Jurkat, Clone E6-1 (cell line): ENCODE measurements around the gene ARHGAP9.
"Not testable (repeated sequence)": the region's sequence is repeated elsewhere in the genome, so short reads cannot be mapped to it uniquely, and the experiment has no call there.

ENCODE experiments used
- DNase-seq: peaks from one replicate; pipeline ENCODE4 v3.0.0-alpha.2; 2011; ENCODE audit warnings: low read depth, low spot score
- H3K4me3 ChIP-seq: 2 replicates; pipeline ENCODE4 v1.5.1; 2011; ENCODE audit warnings: mild to moderate bottlenecking, low read length, control low read depth, moderate library complexity

Gene ARHGAP9

DNA sequence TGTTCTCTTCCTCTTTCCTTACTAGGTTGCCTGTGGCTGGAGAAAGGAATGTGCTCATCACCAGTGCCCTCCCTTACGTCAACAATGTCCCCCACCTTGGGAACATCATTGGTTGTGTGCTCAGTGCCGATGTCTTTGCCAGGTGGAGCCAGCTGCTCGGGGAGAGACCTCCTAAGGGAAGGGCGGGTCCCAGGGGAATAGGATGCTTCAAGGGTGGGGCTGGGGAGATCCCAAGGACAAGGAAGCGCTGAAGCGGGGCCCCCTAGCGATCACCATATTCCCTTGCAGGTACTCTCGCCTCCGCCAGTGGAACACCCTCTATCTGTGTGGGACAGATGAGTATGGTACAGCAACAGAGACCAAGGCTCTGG, 18.5 kb upstream of the ARHGAP9 start:
- no peak for DNase-seq
- no peak overlapping the region for H3K4me3 ChIP-seq

DNA sequence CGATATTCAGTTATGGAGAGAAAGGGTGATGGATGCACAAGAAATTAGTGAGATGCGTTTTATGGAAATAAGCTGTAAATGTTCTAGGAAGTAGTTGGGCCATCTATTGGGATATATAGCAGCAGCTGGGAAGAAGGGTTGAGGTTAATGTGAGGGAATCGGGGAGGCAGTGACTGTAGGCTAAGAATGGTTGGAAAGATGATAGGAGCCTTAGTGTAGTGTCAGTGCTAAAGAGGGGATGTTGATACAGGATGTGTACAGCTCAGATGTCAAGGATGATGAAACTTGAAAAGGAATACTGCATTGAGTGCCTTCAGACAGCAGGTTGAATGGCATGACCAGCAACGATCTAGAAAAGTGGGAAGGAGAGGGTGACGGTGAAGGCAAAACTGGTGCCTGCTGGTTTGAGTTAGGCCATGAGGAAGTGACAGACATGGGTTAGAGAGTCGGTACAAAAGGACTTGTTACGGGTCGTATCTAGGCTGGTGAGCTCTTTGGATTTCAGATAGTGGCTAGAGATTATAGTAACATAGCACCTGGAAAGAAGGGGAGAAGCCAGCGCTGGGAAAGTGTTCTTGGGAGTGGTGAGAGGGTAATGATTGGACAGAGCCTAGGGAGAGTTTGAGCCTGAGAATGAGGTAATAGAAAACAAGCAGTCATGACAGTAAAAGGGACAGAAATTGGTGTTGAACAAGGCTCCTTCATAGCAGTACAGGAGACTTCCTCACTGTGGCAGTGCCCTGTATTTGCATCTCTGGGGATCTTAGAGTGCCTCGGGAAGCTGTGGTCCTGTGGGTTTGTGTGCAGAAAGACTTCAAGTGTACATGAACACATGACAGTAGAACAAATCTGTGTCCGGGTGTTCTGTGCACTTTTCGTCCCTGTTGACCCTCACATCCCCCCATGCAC, 17.8 kb upstream of the ARHGAP9 start:
- no peak for DNase-seq
- H3K4me3 ChIP-seq = no peak overlapping the region

DNA sequence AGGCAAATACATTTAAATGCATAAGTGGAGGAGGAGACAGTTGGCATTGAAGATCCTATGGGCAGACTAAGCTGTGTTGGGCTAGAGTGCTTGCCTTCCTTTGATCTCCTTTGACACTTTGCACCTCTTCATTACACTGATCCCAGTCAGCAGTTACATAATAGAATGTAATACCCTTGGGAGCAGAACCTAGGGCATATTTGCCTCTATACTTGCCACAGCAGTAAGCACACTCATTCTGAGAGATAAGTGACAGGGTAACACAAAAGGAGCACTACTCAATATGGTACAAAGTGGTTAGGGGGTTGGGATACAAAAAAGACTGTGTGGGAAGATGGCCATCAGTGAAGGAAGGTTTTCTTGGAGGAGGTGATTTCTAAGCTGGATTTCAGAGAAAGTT, 17.2 kb upstream of the ARHGAP9 start:
- no peak overlapping the region for H3K4me3 ChIP-seq
- DNase-seq = no peak

DNA sequence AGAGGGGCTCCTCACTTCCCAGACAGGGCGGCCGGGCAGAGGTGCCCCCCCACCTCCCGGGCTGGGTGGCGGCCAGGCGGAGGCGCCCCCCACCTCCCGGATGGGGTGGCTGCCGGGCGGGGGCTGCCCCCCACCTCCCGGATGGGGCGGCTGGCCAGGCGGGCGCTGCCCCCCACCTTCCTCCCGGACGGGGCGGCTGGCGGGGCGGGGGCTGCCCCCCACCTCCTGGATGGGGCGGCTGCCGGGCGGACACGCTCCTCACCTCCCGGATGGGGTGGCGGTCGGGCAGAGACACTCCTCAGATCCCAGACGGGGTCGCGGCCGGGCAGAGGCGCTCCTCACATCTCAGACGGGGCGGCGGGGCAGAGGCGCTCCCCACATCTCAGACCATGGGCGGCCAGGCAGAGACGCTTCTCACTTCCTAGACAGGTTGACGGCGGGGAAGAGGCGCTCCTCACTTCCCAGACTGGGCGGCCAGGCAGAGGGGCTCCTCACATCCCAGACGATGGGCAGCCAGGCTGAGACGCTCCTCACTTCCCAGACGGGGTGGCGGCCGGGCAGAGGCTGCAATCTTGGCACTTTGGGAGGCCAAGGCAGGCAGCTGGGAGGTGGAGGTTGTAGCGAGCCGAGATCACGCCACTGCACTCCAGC, 15.5 kb upstream of the ARHGAP9 start:
- DNase-seq, H3K4me3 ChIP-seq: not testable (repeated sequence)

DNA sequence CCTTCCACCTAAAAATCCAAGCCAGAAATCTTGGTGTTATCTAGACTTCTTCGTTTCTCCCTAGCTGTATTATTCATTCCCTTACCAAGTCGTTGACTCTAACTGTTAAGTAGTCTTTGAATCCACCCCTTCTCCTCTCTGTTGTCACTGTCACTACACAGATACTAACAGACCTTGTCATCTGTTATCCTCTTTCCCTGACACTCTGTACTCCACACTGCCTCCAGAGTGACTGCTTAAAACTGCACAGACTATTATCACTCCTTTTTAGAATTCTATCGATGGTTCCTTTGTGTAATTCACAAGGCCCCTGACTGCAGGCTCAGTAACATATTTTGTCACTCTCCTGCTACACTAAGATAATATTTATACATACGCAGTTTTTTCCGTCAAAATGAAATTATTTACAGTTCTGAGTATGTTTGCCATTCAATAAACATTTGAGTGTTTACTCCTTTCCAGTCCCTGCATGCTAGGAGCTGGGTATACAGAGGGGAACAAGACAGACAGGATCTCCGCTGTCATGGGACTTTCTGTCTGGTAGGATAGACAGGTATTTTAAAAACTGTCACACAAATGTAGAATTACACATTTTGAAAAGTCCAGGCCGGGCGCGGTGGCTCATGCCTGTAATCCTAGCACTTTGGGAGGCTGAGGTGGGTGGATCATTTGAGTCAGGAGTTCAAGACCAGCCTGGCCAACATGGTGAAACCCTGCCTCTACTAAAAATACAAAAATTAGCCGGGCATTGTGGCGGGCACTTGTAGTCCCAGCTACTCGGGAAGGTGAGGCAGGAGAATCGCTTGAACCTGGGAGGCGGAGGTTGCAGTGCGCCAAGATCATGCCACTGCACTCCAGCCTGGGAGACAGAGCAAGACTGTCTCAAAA, 12.0 kb upstream of the ARHGAP9 start:
- no peak for DNase-seq

DNA sequence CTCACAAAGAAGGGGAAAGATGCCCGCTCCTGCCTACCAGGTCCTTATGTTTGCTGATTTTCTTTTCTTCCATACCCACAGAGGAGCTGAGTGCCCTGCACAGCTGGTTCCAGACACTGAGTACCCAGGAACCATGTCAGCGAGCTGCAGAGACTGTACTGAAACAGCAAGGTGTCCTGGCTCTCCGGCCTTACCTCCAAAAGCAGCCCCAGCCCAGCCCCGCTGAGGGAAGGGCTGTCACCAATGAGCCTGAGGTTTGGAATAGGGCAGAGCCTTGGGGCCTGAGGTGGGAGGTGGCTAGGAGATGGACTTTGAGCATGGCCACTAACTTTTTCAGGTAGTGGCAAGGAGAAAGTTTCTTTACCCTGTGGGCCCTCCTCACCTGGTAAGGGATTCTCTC, 10.5 kb upstream of the ARHGAP9 start:
- no peak for DNase-seq
- no peak overlapping the region for H3K4me3 ChIP-seq

More for the DNA sequence above, 12.0 kb upstream of the ARHGAP9 start:
- no peak overlapping the region for H3K4me3 ChIP-seq

DNA sequence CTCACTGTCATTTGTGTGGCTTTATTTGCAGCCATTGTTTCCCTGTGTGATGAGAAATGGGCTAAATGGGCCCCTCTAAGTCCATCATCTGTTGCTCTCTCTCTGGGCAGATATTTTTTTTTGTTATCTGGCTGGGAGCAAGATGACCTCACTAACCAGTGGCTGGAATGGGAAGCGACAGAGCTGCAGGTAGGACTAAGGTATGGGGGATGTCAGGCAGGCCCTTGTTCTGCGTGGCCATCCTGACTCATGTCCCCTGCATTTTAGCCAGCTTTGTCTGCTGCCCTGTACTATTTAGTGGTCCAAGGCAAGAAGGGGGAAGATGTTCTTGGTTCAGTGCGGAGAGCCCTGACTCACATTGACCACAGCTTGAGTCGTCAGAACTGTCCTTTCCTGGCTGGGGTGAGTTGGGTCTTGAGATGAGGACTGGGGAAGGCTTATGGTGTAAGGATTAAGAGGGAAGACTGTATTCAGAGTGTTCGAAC, 9.5 kb upstream of the ARHGAP9 start:
- DNase-seq = no peak
- peak overlapping the region; percentile 99 for H3K4me3 ChIP-seq

DNA sequence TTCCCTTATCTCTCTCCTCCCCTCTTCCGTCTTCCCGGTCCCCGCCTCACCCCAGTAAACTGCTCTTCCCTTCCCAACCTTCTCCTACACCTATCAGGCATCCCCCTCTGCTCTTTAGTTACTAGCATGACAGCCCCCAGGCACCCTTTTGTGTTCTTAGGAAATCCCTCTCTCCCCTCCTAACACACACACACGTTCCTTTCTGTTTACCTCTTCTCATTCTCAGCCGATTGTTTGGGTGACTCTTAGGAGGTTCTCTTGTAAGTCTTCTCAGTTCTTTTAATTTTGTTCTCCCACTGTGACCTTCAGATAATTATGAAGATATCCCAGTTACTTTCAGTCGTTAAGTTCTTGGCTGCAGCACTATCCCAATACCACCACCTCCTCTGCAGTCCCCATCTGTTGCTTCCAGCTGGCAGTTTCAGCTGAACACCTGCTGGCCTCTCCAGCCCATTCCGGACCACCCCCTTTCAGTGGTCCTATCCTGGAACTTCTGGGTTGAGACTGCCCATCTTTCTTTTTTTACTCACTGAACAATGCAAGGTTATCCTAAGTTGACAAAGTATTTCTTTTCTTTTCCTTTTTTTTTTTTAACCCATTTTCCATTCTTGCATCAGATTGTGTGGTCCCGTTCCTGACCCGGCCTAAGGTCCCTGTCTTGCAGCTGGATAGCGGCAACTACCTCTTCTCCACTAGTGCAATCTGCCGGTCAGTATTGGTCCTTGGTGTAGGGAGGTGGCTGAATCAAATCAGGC, 8.9 kb upstream of the ARHGAP9 start:
- H3K4me3 ChIP-seq = peak overlapping the region; percentile 99
- no peak for DNase-seq

DNA sequence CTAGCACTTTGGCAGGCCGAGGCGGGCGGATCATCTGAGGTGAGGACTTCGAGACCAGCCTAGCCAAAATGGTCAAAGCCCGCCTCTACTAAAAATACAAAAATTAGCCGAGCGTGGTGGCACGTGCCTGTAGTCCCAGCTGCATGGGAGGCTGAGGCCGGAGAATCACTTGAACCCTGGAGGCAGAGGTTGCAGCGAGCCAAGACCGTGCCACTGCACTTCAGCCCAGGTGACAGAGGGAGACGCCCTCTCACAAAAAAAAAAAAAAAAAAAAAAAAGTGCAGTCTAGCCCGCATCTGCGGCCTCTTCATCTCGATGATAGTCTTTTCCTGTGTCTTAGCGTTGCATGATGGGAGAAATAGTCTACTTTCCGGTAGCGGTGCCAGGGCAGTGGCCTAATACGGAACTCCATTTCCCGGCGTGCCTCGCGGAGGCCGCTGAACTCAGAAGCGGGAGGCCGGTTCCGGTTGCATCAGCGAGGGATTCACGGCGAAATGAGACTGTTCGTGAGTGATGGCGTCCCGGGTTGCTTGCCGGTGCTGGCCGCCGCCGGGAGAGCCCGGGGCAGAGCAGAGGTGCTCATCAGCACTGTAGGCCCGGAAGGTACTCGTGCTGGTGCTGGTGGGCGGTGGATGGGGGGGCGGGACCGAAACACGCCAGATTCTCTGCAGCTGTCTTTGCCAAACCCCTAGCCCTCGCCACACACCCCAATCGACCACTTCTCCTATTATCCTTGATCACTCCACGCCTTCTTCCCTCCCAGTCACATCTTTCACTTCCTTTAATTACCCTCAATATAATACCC, 8.1 kb upstream of the ARHGAP9 start, which contains the start of gene MARS1:
MARS1 (plus strand) TSS at position 472 of the 805 bp plus-strand sequence; CDS start at position 495, 23 bp downstream.
- H3K4me3 ChIP-seq = peak within 1 kb of the TSS; percentile 99
- peak; percentile 97 for DNase-seq

DNA sequence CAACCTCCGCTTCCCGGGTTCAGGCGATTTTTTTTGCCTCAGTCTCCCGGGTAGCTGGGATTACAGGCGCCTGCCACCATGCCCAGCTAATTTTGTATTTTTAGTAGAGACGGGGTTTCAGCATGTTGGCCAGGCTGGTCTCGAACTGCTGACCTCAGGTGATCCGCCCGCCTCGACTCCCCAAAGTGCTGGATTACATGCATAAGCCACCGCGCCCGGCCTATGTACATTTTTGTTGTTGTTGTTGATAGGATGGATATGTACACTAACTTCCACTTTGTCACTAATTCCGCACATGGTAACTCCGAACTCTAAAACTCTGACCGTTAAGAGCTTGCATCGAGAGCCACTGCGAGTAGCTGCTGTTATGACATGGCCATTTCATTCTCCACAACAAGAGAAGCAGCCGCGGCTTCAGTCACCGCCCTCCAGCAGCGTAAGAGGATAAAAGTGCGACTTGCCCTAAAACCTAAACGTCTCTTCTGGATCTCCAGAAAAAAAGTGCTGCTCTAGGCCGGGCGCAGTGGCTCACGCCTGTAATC, 7.5 kb upstream of the ARHGAP9 start:
- DNase-seq = no peak
- H3K4me3 ChIP-seq = peak overlapping the region; percentile 99

DNA sequence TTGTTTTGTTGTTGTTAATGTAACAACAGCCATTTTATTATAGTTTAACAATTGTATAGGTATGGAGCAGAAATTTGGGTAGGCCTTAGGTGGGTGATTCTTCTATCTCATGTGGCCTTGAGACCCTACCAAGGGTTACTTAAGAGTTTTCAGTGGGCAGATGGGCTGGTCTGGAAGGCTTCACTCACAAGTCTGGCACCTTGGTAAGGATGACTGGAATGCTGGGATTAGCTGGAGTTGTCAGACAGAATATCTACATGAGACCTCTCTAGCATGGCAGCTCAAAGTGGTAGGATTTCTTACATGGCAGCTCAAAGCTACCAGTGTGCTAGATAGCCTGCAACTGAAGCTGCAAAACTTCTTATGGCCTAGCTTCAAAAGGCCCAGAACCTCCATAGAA, 6.0 kb upstream of the ARHGAP9 start:
- no peak overlapping the region for H3K4me3 ChIP-seq
- DNase-seq = no peak

DNA sequence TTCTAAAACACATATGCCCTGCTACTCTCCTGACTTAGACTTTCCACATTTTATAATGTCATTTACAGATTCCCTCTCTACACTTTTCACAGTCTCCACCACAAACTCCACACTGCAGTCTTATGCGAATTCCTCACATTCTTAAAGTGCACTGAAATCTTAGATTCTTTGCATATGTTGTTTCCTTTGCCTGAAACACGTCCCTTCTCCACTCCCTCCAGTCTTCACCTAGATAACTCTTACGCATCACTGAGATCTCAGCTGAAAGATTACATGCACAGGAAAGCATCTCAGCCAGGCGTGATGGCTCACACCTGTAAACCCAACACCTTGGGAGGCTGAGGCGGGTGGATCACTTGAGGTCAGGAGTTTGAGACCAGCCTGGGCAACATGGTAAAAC, 3.8 kb upstream of the ARHGAP9 start:
- no peak overlapping the region for H3K4me3 ChIP-seq
- no peak for DNase-seq

DNA sequence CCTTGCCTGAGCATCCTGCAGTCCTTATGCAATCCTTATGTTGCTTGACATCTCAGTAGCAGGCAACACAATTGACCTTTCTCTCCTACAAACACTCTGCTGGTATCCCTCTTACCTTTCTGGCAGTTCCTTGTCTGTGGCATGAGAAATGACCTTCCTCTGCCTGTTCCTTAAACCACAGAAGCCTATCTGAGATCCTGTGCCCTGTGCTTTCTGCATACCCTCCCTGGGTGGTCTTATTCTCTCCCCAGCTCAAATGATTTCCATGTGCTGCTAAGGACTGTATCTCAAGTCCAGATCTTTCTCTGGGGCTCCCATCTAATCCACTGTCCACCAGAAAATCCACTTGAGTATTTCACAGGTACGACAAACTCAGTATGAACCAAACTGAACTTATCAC, 2.0 kb upstream of the ARHGAP9 start:
- H3K4me3 ChIP-seq = no peak overlapping the region
- DNase-seq = no peak

DNA sequence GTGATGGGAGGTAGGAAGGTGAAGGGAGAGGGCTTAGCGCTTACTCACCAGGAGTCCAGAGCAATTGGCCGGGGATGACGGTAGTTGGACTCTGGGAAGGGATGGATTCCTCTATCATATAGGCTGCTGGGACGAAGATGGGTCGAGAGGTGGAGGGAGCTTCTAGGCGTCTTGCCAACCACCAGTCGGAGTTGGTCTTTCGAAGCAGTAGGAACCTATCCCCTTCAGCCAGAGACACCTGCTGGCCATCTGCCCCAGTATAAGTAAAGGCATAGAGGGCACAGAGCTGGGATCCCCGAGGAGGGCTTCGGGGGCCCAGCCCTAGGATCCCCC, 657 bp downstream of the ARHGAP9 start:
- no peak overlapping the region for H3K4me3 ChIP-seq
- DNase-seq = no peak

DNA sequence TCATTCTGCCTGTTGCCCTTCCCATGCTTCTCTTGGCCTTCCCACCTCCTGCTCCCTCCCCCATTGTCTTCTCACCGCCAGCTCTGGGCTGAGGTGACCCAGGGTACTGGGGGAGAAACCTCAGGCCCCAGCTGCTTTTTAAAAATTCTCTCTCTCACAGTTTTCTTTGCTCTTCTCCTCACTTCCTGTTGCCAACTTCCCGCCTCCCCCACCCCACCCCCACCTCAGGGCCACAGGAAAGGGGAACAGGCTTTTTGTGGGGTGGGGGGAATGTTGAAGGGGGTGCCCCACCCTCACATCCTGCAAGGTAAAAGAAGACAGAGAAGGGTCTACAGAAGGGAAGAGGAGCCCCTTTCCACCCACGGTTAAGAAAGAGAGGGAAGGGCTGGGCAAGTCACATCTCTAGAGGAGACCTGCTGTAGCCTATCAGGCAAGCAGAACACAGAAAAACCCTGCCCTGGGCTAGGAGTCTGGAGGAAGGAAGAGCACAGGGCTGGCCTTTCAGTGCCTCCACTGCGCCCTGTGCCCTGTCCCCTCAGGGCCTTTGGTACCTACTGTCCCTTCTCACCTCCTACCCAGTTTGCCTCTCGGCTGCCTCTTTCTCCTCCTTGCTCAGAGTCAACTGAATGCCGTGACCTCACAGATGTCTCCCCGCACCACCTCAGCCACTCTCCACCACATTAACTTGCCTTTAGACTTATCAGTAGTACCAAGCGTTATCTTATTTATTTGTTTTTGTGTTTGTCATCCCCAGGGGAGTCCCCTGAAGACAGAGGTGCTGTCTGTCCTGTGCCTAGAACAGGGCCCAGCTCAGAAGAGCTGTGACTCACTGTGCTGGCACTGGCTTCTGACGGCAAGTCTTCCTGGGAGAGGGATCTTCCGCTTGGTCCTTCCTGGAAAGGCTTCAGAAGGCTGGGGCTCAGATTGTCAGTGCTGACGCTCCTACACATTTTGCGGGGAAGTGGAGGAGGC, 1.7 kb downstream of the ARHGAP9 start:
- DNase-seq = peak; percentile 60
- peak overlapping the region; percentile 61 for H3K4me3 ChIP-seq

DNA sequence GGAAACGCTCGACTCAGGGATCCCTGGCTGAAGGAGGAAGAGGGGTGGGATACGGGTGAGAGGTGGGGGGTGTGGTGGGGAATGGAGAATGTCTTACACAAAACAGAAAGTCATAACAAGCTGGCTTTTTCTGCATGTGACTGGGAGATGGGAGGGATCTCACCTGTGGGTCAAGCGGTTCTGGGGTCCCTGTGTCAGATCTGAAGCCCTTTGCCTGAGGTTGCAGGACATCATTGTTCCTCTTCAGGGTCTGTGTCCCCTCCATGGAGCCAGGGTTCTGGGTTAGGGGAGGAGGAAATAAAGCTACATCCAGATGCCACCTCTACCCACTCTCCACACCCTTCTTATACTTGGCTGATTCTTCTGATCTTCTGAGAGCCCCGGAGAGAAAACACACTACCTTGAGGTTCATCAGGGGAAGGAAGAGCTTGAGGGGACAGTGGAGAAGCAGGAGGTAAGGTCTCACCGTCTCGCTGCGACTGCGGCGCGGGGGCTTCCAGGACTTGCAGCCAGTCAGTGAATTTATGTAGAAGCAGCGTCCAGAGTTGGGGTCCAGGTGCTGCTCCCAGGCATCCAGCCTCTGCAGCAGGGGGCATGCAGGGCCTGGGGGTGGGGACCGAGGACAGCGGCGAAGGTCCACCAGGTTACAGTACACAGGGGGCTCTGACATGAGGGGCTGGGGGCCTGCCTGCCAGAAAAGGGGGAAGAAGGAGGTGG, 2.5 kb downstream of the ARHGAP9 start:
- peak overlapping the region; percentile 61 for H3K4me3 ChIP-seq
- no peak for DNase-seq
